Mammary epithelial cell (primary cell): ENCODE measurements around the gene C1S.

Experiments used
- EZH2 ChIP-seq: IDR thresholded peaks from 2 replicates; pipeline ENCODE4 v1.6.1; 2012; ENCODE audit warnings: low read length, inconsistent platforms, borderline replicate concordance
- TF ChIP-seq, protein P1 (sequence below), 2 donors: IDR thresholded peaks in 1 of 2; conservative IDR thresholded peaks in 1 of 2; 2 replicates each; pipeline ENCODE4 v1.5.1; 2011 to 2012; ENCODE audit warnings: inconsistent platforms in 2 of 2, low read length in 2 of 2, mild to moderate bottlenecking in 2 of 2, control low read depth in 1 of 2, low read depth in 1 of 2; ENCODE audit not compliant: insufficient read depth in 1 of 2; ENCODE audit errors: extremely low read depth in 1 of 2

- TF ChIP-seq, protein P1, sequence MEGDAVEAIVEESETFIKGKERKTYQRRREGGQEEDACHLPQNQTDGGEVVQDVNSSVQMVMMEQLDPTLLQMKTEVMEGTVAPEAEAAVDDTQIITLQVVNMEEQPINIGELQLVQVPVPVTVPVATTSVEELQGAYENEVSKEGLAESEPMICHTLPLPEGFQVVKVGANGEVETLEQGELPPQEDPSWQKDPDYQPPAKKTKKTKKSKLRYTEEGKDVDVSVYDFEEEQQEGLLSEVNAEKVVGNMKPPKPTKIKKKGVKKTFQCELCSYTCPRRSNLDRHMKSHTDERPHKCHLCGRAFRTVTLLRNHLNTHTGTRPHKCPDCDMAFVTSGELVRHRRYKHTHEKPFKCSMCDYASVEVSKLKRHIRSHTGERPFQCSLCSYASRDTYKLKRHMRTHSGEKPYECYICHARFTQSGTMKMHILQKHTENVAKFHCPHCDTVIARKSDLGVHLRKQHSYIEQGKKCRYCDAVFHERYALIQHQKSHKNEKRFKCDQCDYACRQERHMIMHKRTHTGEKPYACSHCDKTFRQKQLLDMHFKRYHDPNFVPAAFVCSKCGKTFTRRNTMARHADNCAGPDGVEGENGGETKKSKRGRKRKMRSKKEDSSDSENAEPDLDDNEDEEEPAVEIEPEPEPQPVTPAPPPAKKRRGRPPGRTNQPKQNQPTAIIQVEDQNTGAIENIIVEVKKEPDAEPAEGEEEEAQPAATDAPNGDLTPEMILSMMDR (conservative IDR thresholded peaks at IDR 0.05 in 1 of 2, IDR thresholded peaks at IDR 0.05 in 1 of 2; ENCODE audit: extremely low read depth in 1 of 2, insufficient read depth in 1 of 2, low read depth in 1 of 2, low read length in 2 of 2): no peak
- no peak for TF ChIP-seq EZH2
Measured at GRCh38 chr12:7093892-7094291, 33.4 kb downstream of the C1S start.
